Endothelial cell of umbilical vein (primary cell): ENCODE measurements around the gene HOXD3.

Experiments used
- EZH2 ChIP-seq: IDR thresholded peaks from 2 replicates; pipeline ENCODE4 v1.6.1; 2012; ENCODE audit warnings: borderline replicate concordance, low read depth, mild to moderate bottlenecking, moderate library complexity, low read length, inconsistent platforms; ENCODE audit not compliant: severe bottlenecking
- GATA2 ChIP-seq: IDR thresholded peaks from 2 replicates; pipeline ENCODE4 v1.7.0; 2011; ENCODE audit warnings: low read depth, mild to moderate bottlenecking, moderate library complexity, mixed read lengths, low read length; ENCODE audit not compliant: insufficient read length, insufficient read depth
- TF ChIP-seq, protein P1 (sequence below), 2 donors: IDR thresholded peaks; 1 replicate in 1 of 2; 2 replicates in 1 of 2; pipeline ENCODE4 v1.5.1; 2011; ENCODE audit warnings: low read length in 2 of 2, mild to moderate bottlenecking in 2 of 2, moderate library complexity in 2 of 2, control low read depth in 1 of 2, inconsistent platforms in 1 of 2, low read depth in 1 of 2; ENCODE audit not compliant: insufficient read depth in 1 of 2; ENCODE audit errors: extremely low read depth in 1 of 2

DNA sequence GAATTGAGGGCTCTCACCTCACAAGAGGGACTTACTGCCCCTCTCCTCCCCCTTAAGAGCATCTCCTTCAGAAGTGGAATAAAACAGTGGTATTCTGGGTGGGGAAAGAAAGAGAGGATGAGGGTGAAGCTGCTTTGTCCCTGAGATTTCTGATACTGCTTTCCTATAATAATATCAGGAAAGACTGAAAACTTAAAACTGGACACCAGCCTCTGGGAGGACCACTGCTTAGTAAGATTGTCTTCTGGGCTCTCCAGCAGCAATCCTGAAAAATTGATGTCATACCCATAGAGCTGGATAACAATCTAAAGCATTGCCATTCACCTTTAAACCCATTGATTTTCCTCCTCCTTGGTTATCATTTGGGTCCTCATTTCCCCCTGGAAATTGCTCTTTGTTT is 10.5 kb upstream of the HOXD3 start:
- TF ChIP-seq EZH2 (no peak), GATA2 (no peak)
- TF ChIP-seq, protein P1, sequence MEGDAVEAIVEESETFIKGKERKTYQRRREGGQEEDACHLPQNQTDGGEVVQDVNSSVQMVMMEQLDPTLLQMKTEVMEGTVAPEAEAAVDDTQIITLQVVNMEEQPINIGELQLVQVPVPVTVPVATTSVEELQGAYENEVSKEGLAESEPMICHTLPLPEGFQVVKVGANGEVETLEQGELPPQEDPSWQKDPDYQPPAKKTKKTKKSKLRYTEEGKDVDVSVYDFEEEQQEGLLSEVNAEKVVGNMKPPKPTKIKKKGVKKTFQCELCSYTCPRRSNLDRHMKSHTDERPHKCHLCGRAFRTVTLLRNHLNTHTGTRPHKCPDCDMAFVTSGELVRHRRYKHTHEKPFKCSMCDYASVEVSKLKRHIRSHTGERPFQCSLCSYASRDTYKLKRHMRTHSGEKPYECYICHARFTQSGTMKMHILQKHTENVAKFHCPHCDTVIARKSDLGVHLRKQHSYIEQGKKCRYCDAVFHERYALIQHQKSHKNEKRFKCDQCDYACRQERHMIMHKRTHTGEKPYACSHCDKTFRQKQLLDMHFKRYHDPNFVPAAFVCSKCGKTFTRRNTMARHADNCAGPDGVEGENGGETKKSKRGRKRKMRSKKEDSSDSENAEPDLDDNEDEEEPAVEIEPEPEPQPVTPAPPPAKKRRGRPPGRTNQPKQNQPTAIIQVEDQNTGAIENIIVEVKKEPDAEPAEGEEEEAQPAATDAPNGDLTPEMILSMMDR (IDR thresholded peaks at IDR 0.05; ENCODE audit: extremely low read depth in 1 of 2, insufficient read depth in 1 of 2, low read depth in 1 of 2, low read length in 2 of 2), result no peak
